ENCODE results near the gene ERVV-1.

GRCh38 chr19:53010494-53010893 is 3.2 kb upstream of the ERVV-1 start:
- TF ChIP-seq, protein P1, sequence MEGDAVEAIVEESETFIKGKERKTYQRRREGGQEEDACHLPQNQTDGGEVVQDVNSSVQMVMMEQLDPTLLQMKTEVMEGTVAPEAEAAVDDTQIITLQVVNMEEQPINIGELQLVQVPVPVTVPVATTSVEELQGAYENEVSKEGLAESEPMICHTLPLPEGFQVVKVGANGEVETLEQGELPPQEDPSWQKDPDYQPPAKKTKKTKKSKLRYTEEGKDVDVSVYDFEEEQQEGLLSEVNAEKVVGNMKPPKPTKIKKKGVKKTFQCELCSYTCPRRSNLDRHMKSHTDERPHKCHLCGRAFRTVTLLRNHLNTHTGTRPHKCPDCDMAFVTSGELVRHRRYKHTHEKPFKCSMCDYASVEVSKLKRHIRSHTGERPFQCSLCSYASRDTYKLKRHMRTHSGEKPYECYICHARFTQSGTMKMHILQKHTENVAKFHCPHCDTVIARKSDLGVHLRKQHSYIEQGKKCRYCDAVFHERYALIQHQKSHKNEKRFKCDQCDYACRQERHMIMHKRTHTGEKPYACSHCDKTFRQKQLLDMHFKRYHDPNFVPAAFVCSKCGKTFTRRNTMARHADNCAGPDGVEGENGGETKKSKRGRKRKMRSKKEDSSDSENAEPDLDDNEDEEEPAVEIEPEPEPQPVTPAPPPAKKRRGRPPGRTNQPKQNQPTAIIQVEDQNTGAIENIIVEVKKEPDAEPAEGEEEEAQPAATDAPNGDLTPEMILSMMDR (IDR thresholded peaks at IDR 0.05), result no peak
- TF ChIP-seq EP300 (IDR thresholded peaks at IDR 0.05), result no peak
- TF ChIP-seq SREBF2 (IDR thresholded peaks at IDR 0.05), result no peak
- TF ChIP-seq CHD4 (IDR thresholded peaks at IDR 0.05; ENCODE audit: borderline replicate concordance), result no peak
- no peak for TF ChIP-seq JUN (IDR thresholded peaks at IDR 0.05)

Data from A549 (cell line).